Measurements from ENCODE around the gene KLF2.

Gene KLF2

DNA sequence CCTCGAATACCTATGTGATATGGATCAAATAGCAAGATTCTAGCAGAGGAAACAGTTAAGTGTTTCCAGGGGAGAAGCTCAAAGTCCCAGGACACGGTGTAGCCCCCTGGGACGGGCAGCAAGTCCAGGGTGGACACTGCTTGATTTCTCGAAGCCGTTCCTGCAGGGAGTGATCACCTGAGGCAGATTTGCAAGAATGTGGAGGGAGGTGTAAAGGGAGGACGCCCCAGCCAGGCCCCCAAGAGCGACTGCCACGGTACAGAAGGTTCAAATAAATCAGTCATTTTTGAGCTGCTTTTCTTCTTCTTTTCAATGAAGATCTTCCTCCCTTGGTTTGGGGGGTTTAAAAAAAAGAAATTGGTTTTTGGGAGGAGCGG lies 41.4 kb downstream of the KLF2 start:
- Histone ChIP-seq H3K36me3 (ENCODE audit: insufficient read depth, insufficient read length, low read length) (peaks cover 8% of the 10 kb centered on the region), H3K27me3 (ENCODE audit: insufficient read depth, insufficient read length) (no peaks in the 10 kb centered on the region), H3K9me3 (ENCODE audit: insufficient read depth, low read length) (no peaks in the 10 kb centered on the region), H3K4me3 (ENCODE audit: insufficient read length, low read depth) (no peak overlapping the region), H3K4me1 (ENCODE audit: insufficient read depth, insufficient read length) (peaks cover 20% of the 10 kb centered on the region), H3K9ac (ENCODE audit: insufficient read length, low read depth) (no peak overlapping the region)
- no peak for DNase-seq (ENCODE audit: low read depth, low spot score)
- TF ChIP-seq SUZ12 (IDR thresholded peaks at IDR 0.05; ENCODE audit: extremely low read depth, insufficient read depth, insufficient read length) (no peak), ZNF274 (IDR thresholded peaks at IDR 0.05; ENCODE audit: low read depth, low read length) (no peak), YY1 (IDR thresholded peaks at IDR 0.05; ENCODE audit: insufficient read depth, insufficient read length) (no peak)

DNA sequence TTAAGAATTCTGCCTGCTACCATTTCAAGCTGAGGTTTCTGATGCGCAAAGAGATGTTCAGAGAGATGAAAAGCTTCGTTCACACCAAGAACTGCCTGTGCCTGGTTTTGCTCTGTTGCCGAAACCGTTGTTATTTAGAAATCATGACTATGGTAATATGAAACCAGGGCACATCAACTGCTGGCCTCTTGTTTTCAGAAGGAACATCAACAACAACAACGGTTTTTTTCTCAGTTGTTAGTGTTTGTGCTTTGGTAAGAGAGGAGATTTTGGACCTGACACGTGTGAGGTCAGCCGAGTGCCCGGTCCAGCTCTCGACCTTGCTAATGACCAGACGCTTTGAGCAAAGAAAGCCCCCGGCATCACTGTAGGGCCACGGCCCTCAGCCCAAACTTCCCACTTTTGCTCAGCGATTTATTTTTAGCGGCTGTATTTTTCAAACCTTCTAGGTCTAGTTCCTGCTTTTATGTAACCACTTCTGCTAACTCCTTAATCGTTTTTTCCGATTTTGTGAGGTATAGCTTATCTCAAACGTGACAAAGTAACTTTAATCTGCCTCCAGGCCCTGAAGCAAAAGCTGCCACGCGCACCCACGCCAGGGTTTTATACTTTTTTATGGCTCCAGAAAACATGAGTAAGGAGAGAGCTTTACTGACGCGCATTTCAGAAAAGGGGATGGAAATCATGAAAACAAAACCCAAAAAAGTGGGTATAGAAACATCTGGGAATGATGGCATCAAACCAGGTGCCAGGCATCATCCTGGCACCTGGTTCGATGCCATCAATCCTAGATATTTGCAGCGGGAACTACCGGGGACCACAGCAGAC lies 42.0 kb downstream of the KLF2 start:
- peaks cover 14% of the 10 kb centered on the region for H3K36me3 ChIP-seq (ENCODE audit: insufficient read depth, insufficient read length, low read length)
- no peak overlapping the region for H3K4me3 ChIP-seq (ENCODE audit: insufficient read length, low read depth)
- DNase-seq (ENCODE audit: low read depth, low spot score), result no peak
- H3K4me1 ChIP-seq (ENCODE audit: insufficient read depth, insufficient read length), result peaks cover 21% of the 10 kb centered on the region
- no peaks in the 10 kb centered on the region for H3K27me3 ChIP-seq (ENCODE audit: insufficient read depth, insufficient read length)
- no peak for TF ChIP-seq SUZ12 (IDR thresholded peaks at IDR 0.05; ENCODE audit: extremely low read depth, insufficient read depth, insufficient read length)
- TF ChIP-seq YY1 (IDR thresholded peaks at IDR 0.05; ENCODE audit: insufficient read depth, insufficient read length), result no peak
- no peak for TF ChIP-seq ZNF274 (IDR thresholded peaks at IDR 0.05; ENCODE audit: low read depth, low read length)
- H3K9ac ChIP-seq (ENCODE audit: insufficient read length, low read depth), result no peak overlapping the region
- no peaks in the 10 kb centered on the region for H3K9me3 ChIP-seq (ENCODE audit: insufficient read depth, low read length)

GRCh38 chr19:16367261-16367683 lies 42.6 kb downstream of the KLF2 start:
- Histone ChIP-seq H3K4me3 (ENCODE audit: insufficient read length, low read depth) (no peak overlapping the region), H3K27me3 (ENCODE audit: insufficient read depth, insufficient read length) (no peaks in the 10 kb centered on the region), H3K36me3 (ENCODE audit: insufficient read depth, insufficient read length, low read length) (peaks cover 15% of the 10 kb centered on the region), H3K9ac (ENCODE audit: insufficient read length, low read depth) (no peak overlapping the region), H3K9me3 (ENCODE audit: insufficient read depth, low read length) (no peaks in the 10 kb centered on the region), H3K4me1 (ENCODE audit: insufficient read depth, insufficient read length) (peaks cover 21% of the 10 kb centered on the region)
- DNase-seq (ENCODE audit: low read depth, low spot score), result no peak
- TF ChIP-seq ZNF274 (IDR thresholded peaks at IDR 0.05; ENCODE audit: low read depth, low read length) (no peak), SUZ12 (IDR thresholded peaks at IDR 0.05; ENCODE audit: extremely low read depth, insufficient read depth, insufficient read length) (no peak), YY1 (IDR thresholded peaks at IDR 0.05; ENCODE audit: insufficient read depth, insufficient read length) (no peak)

GRCh38 chr19:16368385-16369305 lies 44.0 kb downstream of the KLF2 start:
- no peak overlapping the region for H3K9ac ChIP-seq (ENCODE audit: insufficient read length, low read depth)
- H3K9me3 ChIP-seq (ENCODE audit: insufficient read depth, low read length), result no peaks in the 10 kb centered on the region
- H3K27me3 ChIP-seq (ENCODE audit: insufficient read depth, insufficient read length), result no peaks in the 10 kb centered on the region
- no peak for DNase-seq (ENCODE audit: low read depth, low spot score)
- peaks cover 23% of the 10 kb centered on the region for H3K36me3 ChIP-seq (ENCODE audit: insufficient read depth, insufficient read length, low read length)
- H3K4me1 ChIP-seq (ENCODE audit: insufficient read depth, insufficient read length), result peaks cover 15% of the 10 kb centered on the region
- TF ChIP-seq YY1 (IDR thresholded peaks at IDR 0.05; ENCODE audit: insufficient read depth, insufficient read length) (no peak), ZNF274 (IDR thresholded peaks at IDR 0.05; ENCODE audit: low read depth, low read length) (no peak), SUZ12 (IDR thresholded peaks at IDR 0.05; ENCODE audit: extremely low read depth, insufficient read depth, insufficient read length) (no peak)
- H3K4me3 ChIP-seq (ENCODE audit: insufficient read length, low read depth), result no peak overlapping the region

- peaks cover 11% of the 10 kb centered on the region for H3K4me1 ChIP-seq (ENCODE audit: insufficient read depth, insufficient read length)
- H3K4me3 ChIP-seq (ENCODE audit: insufficient read length, low read depth), result no peak overlapping the region
- TF ChIP-seq SUZ12 (IDR thresholded peaks at IDR 0.05; ENCODE audit: extremely low read depth, insufficient read depth, insufficient read length), result no peak
- TF ChIP-seq YY1 (IDR thresholded peaks at IDR 0.05; ENCODE audit: insufficient read depth, insufficient read length), result no peak
- no peak for TF ChIP-seq ZNF274 (IDR thresholded peaks at IDR 0.05; ENCODE audit: low read depth, low read length)
- H3K27me3 ChIP-seq (ENCODE audit: insufficient read depth, insufficient read length), result no peaks in the 10 kb centered on the region
- H3K9me3 ChIP-seq (ENCODE audit: insufficient read depth, low read length), result no peaks in the 10 kb centered on the region
- peaks cover 29% of the 10 kb centered on the region for H3K36me3 ChIP-seq (ENCODE audit: insufficient read depth, insufficient read length, low read length)
- no peak overlapping the region for H3K9ac ChIP-seq (ENCODE audit: insufficient read length, low read depth)
- DNase-seq (ENCODE audit: low read depth, low spot score), result no peak
Observed at GRCh38 chr19:16369306-16369663, 44.7 kb downstream of the KLF2 start.

- no peaks in the 10 kb centered on the region for H3K27me3 ChIP-seq (ENCODE audit: insufficient read depth, insufficient read length)
- no peak overlapping the region for H3K9ac ChIP-seq (ENCODE audit: insufficient read length, low read depth)
- no peak for TF ChIP-seq YY1 (IDR thresholded peaks at IDR 0.05; ENCODE audit: insufficient read depth, insufficient read length)
- TF ChIP-seq SUZ12 (IDR thresholded peaks at IDR 0.05; ENCODE audit: extremely low read depth, insufficient read depth, insufficient read length), result no peak
- no peak for TF ChIP-seq ZNF274 (IDR thresholded peaks at IDR 0.05; ENCODE audit: low read depth, low read length)
- H3K4me1 ChIP-seq (ENCODE audit: insufficient read depth, insufficient read length), result peaks cover 11% of the 10 kb centered on the region
- H3K36me3 ChIP-seq (ENCODE audit: insufficient read depth, insufficient read length, low read length), result peaks cover 36% of the 10 kb centered on the region
- H3K4me3 ChIP-seq (ENCODE audit: insufficient read length, low read depth), result no peak overlapping the region
- no peaks in the 10 kb centered on the region for H3K9me3 ChIP-seq (ENCODE audit: insufficient read depth, low read length)
- no peak for DNase-seq (ENCODE audit: low read depth, low spot score)
Observed at GRCh38 chr19:16369664-16370576, 45.3 kb downstream of the KLF2 start.

Data from NT2/D1 (cell line).